GM18517 (cell line): ENCODE measurements around the gene TTC22.

Experiments used
- ATAC-seq: cut with Tn5 transposase; IDR thresholded peaks from one replicate; pipeline ENCODE4 v1.9.1; 2021; ENCODE audit warnings: mild to moderate bottlenecking, moderate library complexity; ENCODE audit not compliant: unreplicated experiment

Gene TTC22

DNA sequence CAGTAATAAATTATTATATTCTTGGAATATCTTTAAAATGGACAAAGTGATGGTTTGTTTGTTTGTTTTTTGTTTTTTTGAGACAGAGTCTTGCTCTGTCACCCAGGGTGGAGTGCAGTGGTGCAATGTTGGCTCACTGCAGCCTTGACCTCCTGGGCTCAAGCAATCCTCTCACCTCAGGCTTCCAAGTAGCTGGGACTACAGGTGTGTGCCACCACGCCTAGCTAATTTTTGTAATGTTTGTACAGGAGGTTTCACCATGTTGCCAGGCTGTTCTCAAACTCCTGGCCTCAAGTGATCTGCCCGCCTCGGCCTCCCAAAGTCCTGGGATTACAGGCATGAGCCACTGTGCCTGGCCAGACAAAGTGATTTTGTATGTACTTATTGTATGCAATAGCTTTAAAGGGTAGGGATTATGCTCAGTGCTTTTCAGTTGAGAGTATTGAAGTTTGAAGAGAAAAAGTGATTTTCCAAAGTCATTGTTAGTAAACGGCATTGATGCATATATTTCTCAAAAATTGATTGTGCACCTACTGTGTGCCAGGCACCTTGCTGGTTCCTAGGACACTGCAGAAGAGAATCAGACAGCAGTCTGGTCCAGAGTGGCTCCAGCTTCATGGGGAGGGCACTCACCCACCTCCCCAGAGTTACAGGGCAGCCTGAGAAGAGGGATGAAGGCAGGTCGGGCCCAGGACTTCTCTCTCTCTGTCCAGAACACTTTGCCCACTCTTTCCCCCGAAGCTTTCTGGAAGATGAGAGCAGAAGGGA is 34.2 kb upstream of the TTC22 start:
- no peak for ATAC-seq

DNA sequence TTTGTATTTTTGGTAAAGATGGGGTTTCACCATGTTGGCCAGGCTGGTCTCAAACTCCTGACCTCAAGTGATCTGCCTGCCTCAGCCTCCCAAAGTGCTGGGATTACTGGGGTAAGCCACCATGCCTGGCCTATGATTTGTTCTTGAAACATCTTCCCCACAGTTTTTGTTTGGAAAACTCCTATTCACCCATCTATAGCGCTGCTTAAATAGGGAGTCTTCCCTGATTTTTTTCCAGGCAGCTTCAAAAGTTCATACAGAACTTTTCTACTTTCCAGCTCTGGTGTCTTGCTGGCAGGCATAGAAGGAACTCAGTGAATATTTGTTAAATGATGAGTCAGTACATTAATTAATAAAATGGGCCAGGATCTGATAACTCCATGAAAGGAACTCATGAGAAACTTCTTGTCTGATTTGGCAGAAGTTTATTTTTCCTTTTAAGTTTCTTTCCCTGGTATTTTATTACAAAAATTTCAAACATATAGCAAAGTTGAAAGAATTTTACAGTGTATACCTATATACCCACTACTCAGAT is 33.0 kb upstream of the TTC22 start:
- ATAC-seq, result no peak

GRCh38 chr1:54833121-54833520 is 32.0 kb upstream of the TTC22 start:
- ATAC-seq, result no peak

DNA sequence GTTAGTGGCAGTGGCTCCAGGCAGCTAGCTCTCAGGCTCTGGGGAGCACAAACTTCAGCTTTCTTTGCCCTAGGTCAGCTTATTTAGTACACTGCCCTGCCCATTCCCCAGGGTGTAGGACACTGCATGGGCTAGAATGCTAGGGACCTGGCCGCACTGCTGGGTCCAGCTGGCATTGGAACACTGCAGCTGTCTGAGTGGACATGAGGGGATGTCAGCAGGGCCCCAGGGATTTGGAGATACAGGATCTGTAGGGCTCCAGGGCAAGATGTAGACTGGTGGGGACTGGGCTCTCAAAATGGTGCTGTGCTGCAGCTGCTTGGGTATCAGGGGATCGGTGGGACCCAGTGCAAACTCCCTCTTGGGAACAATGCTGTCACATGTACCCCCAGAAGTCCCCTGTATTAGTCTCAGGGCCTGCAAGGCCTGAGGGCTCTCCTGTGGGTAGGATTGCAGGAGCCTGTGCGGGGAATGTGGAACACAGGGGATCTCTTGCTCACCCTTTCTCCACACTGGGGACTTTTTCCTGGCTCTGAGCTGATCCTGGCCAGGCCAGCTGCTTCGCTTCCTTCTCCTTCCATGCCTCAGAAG is 25.2 kb upstream of the TTC22 start:
- ATAC-seq, result no peak

DNA sequence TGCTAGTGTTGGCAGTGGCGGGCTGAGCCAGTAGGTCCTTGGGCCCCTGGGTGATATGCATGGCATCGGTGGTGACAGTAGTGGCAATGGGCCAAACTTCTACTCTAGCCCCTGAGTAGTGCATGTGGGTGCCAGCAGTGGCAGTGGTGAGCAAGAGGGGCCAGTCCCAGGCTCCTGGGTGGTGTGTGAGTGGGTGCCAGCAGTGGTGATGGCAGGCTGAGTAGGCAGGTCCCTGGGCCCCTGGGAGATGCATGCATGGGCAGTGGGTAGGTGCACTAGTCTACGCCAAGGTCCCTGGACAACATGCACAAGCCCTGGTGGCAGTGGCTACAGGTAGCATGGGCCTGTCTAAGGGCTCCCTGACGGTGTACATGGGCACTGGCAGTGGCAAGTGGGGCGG is 24.6 kb upstream of the TTC22 start:
- no peak for ATAC-seq

DNA sequence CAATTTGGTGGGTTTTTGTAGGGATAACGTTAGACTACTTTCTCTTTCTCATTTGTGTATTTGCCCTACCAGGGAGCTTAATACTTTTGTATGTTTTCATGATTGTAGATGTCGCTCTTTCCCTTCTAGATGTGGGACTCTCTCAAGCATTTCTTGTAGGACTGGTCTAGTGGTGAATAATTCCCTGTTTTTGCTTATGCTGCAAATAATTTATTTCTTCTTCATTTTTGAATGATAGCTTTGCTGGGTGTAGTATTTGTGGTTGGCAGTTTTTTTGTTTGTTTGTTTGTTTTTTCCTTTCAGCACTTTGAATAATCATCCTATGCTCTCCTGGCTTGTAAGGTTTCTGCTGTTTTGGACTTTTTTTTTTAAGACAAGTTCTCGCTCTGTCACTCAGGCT is 22.5 kb upstream of the TTC22 start:
- ATAC-seq, result no peak

GRCh38 chr1:54819733-54820132 is 18.6 kb upstream of the TTC22 start:
- ATAC-seq, result no peak

DNA sequence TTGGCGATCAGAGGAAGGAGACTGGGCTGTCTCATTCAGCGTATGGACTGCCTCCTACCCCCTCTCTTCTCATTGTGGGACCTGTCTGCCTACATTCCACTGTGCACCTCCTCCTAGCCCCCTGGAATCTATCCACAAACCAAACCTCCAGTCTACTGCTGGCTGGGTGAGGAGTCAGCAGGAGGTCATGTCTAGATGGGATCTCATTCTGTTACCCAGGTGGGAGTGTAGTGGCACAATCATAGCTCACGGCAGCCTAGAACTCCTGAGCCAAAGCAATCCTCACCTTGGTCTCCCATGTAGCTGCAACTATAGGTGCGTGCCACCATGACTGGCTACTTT is 18.0 kb upstream of the TTC22 start:
- ATAC-seq, result no peak

DNA sequence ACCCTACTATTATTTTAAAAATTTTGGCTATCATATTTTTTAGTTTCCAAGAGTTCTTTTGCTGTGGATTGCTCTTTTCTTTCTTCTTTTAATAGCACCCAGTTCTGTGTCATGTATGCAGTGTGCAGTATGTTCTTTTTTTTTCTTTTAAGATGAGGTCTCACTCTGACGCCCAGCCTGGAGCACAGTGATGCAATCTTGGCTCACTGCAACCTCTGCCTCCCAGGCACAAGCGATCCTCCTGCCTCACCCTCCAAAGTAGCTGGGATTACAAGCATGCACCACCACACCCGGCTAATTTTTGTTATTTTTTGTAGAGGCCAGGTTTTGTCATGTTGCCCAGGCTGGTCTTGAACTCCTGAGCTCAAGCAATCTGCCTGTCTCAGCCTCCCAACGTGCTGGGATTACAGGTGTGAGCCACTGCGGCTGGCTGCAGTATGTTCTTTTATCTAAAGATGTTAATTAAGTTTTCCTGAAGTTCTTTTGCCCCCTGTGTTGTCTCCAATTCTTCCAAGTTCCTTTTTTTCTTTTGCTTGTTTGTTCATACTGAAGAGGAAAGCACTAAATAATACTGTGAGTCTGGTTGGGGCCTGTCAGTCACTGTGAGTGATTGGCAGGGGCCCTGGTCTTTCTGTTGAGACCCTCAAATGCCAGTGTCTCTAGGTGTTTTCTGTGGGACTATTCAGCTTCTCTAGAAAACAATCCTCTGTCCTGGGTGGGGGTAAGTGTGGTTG is 17.5 kb upstream of the TTC22 start:
- ATAC-seq, result no peak

- ATAC-seq, result no peak
Observed at GRCh38 chr1:54816951-54817350, 15.8 kb upstream of the TTC22 start.

DNA sequence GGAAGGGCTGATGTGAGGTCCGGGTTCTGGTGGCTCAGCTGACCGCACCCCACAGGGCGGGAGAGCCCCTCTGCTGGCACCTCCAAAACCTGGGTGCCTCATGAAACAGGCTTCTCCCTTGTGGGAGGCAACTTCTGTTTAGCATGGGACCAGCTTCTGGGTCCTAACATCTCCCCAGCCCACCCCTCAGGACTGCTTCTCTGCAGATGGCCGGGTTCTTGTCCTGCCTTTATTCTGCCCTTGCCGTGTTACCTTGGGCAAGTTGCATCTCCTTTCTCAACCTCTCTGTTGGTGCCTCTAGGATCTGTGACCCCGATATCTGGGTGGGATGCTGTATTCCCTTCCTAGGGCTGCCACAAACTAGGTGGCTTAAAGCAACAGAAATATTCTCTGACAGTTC is 15.0 kb upstream of the TTC22 start:
- ATAC-seq, result no peak

DNA sequence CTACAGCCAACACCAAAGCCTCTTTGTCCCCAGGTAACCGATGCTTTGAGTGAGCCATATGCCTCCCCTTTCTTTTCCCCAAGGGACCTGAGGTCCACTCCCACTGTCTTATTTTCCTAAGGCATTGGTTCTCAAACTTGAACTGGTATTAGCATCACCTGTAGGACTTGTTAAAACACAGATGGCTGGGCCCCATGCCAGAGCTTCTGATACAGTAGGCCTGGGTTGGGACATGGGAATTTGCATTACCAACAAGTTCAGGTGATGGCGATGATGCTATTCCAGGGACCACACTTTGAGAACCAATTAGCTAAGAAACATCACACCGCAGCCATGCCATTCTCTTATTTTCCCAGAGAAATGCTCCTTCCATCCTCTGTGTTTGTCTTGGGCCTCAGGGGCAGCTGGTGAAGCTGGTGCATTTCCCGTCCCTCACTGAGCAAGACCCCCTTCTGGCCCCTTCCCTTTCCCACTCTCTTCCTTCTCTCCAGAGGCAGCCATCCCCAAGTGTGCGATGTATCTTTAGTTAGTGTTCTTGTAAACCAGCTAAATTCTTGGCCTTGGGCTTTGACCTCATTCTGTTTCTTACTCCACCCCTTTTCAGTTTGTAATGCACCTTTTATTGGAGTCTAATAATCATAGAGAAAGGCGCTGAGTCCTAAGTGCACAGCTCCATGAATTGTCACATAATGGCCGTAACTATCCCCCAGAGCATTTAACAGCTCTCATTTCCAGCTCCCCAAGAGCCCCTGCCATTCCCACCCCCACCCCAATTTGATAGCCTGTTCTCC is 14.2 kb upstream of the TTC22 start:
- no peak for ATAC-seq

- no peak for ATAC-seq
Observed at GRCh38 chr1:54814571-54814970, 13.4 kb upstream of the TTC22 start.

GRCh38 chr1:54814126-54814498 is 13.0 kb upstream of the TTC22 start:
- no peak for ATAC-seq

DNA sequence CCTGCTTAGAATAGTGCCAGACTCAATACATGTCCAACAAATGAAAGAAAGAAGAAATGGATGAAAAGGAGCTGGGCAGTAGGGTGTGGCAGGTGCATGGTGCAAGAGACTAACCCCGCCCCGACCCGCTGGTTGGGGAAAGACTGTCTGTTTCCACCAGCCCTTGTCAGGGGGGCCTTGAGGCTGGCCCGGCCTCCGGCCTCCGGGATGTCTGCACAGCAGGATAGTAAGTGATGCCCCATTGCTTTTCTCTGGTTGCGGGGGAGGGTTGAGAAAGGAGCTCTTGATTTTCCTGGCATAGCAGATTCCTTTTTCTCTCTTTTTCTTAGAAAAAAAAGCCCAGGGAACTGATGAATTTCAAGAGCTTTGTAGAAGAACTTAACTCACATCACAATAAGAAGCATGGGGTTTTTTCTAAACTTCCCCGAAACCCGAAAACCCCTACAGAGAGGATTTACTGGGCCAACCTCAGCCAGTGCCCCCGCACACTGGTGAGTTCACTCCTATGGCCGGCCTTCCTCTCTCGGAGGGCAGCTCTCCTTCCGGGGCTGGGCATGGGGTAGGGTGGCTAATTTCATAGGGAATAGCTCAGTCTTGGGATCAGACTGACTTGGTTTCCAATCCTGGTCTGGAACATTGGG is 12.5 kb upstream of the TTC22 start:
- ATAC-seq, result no peak

DNA sequence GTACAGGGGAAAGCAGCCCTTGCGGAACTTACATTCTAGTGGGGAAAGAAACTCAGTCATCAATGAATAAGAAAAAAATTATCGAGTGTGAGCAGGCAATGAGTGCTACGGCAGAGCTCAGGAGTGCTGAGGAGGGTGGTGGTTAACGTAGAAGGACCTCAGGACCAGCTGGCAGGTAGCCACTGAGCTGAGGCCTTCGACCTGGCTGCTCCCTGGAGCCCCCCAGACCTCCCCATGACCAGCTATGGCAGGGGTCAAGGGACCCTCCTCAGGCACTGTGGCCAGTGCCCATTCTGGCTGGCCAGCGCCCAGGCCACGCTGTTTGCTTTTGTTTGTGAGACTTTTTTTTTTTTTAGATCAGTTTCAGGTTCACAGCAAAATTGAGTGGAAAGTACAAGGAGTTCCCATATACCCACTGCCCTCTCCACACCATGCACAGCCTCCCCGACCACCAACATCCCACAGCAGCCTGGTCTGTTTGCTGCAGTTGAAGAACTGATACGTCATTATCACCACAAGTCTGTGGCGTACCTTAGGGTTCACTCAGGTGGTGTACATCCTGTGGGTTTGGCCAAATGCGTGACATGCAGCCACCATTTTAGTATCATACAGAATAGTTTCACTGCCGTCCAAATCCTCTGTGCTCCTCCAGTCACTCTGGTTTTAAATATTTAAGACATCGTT is 11.8 kb upstream of the TTC22 start:
- ATAC-seq, result no peak

DNA sequence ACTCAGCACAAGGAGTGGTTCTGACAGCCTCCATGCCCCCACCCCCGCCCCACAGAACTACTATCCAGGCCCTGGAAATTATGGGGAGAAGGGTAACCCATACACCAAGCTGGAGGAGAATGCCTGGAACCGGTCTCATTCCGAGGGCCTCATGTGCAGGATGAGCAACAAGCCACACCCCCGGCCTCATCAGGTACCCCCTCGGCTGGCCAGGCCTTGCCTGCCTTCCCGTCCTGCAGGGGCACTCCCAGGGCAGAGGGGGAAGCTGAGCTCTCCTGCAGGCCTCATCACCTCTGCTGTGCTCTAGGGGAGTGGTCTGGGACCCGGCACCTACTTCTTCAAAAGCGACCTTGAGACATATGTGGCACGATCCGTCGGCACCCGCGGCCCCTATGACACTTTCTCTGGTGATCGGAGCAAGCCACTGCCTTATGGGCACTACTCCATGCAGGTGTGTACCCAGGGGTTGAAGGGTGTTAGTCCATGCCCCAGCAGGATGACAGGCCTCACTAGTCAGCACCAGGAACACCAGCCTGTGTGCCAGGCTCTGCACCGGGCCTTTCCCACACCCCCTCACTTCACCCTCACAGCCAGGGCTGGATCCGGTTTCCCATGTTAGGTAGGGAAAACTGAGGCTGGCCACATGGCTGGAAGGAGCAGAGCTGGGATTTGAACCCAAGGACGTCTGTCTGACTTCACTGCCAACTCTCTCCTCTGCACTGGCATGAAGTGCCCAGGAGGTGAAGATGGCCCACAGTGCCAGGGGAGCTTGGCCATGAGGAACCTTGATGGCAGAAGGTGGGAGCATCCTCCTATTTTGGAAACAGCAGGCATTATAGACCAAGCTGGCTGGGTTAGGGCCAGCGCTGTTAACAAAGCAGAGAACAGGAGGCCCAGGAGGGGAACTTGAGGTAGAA is 10.9 kb upstream of the TTC22 start:
- ATAC-seq, result no peak

GRCh38 chr1:54811066-54811465 is 9.9 kb upstream of the TTC22 start:
- ATAC-seq, result no peak
